Suprapubic skin (tissue), 4 donors: ENCODE data around the gene PREX1. TPM values are rescaled to one million over a fixed set of nuclear protein-coding genes. Genes with fewer than 3 reads are reported as not detected.

Source experiments
- DNase-seq, 2 donors: peaks; one replicate each; pipeline ENCODE4 v3.0.0-alpha.2; 2019; ENCODE audit warnings: low spot score in 2 of 2
- H3K27ac ChIP-seq: fragments of 200-600 bp; sonication (generic); one replicate; pipeline ENCODE4 v1.5.1; 2019
- H3K27me3 ChIP-seq: fragments of 200-600 bp; sonication (generic); one replicate; pipeline ENCODE4 v1.5.1; 2019
- H3K36me3 ChIP-seq: fragments of 200-600 bp; sonication (generic); one replicate; pipeline ENCODE4 v1.5.1; 2019
- H3K4me1 ChIP-seq: fragments of 200-600 bp; sonication (generic); one replicate; pipeline ENCODE4 v1.5.1; 2019
- H3K4me3 ChIP-seq: fragments of 200-600 bp; sonication (generic); one replicate; pipeline ENCODE4 v1.5.1; 2019; ENCODE audit warnings: mild to moderate bottlenecking
- H3K9me3 ChIP-seq: fragments of 200-600 bp; sonication (generic); one replicate; pipeline ENCODE4 v1.5.1; 2019
- EP300 ChIP-seq: sonication (generic); formaldehyde crosslinking; IDR thresholded peaks from one replicate; pipeline ENCODE4 v1.6.1; 2017; ENCODE audit warnings: antibody characterized with exemption
- POLR2A ChIP-seq, 2 donors: fragments of 450-650 bp; IDR thresholded peaks; one replicate each; pipeline ENCODE4 v1.6.1; 2017; ENCODE audit warnings: antibody characterized with exemption in 2 of 2, mild to moderate bottlenecking in 2 of 2, moderate library complexity in 2 of 2
- POLR2AphosphoS5 ChIP-seq, 3 donors: sonication (generic); formaldehyde crosslinking; IDR thresholded peaks; one replicate each; pipeline ENCODE4 v1.6.1; 2017; ENCODE audit warnings: antibody characterized with exemption in 3 of 3
- WGBS: methylation state at CpG from one replicate; pipeline ENCODE4 v1.1.5; 2018; 5-methylcytosine and 5-hydroxymethylcytosine counted together
- total RNA-seq, 4 donors: library from RNA; depleted of rRNA; stranded (reverse); fragments of >200 nt; gene quantifications; one replicate each; pipeline ENCODE4 v1.1.0, GENCODE V29; 2016
- TF ChIP-seq, protein P1 (sequence below), 2 donors: fragments of 200-600 bp in 1 of 2; fragments of 450-650 bp in 1 of 2; sonication (generic) in 1 of 2; IDR thresholded peaks; one replicate each; pipeline ENCODE4 v1.5.1; 2016 to 2019; ENCODE audit warnings: antibody characterized with exemption in 2 of 2, mild to moderate bottlenecking in 1 of 2, moderate library complexity in 1 of 2

PREX1 gene
- total RNA-seq, 4 donors from 2014 or later: 4.7 to 15.1 (median 10.2) TPM

DNA sequence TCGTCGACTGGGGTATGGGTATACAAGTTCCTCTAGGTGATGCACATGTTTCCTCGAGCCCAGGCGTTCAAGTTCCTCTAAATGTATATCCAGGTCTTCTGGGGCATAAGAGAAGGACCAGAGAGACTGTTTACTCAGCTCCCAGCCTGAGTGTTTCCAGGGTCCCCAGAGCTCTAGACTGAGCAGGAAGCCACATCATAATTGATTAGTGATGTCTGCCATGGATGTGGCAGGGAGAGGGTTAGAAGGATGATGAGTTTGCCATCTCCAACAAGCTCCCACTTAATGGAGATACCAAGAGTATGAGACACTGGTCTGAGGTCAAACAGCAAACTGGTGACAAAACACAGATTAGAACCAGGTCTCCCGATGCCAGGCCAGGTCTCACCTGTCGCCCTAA is 74.8 kb downstream of the PREX1 start:
- no peak for DNase-seq
- Histone ChIP-seq H3K27me3 (peaks cover 6% of the 10 kb centered on the region), H3K4me3 (no peak overlapping the region), H3K36me3 (no peaks in the 10 kb centered on the region), H3K27ac (no peak overlapping the region), H3K9me3 (no peaks in the 10 kb centered on the region), H3K4me1 (no peaks in the 10 kb centered on the region)
- no peak for TF ChIP-seq POLR2AphosphoS5 (IDR thresholded peaks at IDR 0.05)
- TF ChIP-seq, protein P1, sequence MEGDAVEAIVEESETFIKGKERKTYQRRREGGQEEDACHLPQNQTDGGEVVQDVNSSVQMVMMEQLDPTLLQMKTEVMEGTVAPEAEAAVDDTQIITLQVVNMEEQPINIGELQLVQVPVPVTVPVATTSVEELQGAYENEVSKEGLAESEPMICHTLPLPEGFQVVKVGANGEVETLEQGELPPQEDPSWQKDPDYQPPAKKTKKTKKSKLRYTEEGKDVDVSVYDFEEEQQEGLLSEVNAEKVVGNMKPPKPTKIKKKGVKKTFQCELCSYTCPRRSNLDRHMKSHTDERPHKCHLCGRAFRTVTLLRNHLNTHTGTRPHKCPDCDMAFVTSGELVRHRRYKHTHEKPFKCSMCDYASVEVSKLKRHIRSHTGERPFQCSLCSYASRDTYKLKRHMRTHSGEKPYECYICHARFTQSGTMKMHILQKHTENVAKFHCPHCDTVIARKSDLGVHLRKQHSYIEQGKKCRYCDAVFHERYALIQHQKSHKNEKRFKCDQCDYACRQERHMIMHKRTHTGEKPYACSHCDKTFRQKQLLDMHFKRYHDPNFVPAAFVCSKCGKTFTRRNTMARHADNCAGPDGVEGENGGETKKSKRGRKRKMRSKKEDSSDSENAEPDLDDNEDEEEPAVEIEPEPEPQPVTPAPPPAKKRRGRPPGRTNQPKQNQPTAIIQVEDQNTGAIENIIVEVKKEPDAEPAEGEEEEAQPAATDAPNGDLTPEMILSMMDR (IDR thresholded peaks at IDR 0.05): no peak
- no peak for TF ChIP-seq POLR2A (IDR thresholded peaks at IDR 0.05)
- TF ChIP-seq EP300: no peak
- WGBS: 94% methylated on average over 6 of the region's 6 CpGs

DNA sequence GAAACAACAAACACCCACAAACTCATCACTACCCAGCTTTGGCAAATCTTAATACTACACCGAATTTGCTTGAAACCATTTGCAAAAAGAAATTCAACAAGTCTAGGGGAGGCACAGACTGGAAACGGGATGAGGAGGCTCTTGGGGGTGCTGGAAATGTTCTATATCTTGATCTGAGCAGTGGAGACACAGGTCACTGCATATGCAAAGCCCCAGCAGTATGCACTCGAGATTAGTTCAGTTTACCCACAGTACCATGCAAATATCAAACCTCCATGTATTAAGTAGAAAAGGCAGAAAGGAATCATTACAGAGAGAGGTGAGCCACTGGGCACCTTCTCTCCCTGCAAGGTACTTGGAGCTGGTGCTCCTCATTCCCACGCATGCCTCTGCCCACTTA is 75.9 kb downstream of the PREX1 start:
- WGBS: 64% methylated on average over 4 of the region's 4 CpGs
- TF ChIP-seq, protein P1 (IDR thresholded peaks at IDR 0.05): no peak
- no peak for TF ChIP-seq POLR2A (IDR thresholded peaks at IDR 0.05)
- no peak for TF ChIP-seq POLR2AphosphoS5 (IDR thresholded peaks at IDR 0.05)
- TF ChIP-seq EP300: no peak
- H3K9me3 ChIP-seq: no peaks in the 10 kb centered on the region
- no peaks in the 10 kb centered on the region for H3K36me3 ChIP-seq
- H3K4me1 ChIP-seq: no peaks in the 10 kb centered on the region
- H3K4me3 ChIP-seq: no peak overlapping the region
- peaks cover 11% of the 10 kb centered on the region for H3K27me3 ChIP-seq
- no peak overlapping the region for H3K27ac ChIP-seq
- DNase-seq: no peak

DNA sequence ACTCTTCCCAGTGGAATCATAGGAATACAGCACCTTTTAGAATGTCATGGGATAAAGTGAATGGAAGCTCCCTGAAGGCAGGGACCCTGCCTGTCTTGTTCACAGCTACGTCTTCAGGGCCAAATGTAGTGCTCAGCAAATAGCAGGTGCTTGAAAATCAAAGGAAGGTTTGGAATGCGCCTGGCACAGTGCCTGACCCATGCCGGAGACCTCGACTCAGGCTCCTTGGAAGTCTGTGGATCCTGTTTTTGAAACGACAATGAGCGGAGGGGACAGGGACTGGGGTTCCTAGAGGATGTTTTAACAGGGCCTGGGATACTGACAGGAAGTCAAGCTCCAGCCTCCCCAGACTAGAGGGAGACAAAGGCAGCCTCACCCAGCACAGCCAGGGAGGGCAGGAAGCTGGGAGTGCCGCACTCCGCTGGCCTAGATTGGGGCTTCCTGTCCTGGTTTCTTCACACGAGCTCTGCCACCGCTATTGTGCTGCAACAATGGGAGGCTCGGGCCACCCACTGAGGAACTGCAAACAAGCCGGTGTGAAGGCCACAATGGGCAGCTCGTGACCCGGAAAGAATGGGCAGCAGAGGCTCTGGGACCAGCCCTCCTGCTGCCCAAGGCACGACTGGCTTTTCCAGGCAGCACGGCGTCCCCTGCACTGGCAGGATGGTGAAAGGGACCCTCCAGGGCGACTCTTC is 76.7 kb downstream of the PREX1 start:
- H3K27ac ChIP-seq: peak overlapping the region; percentile 5
- no peak for TF ChIP-seq EP300
- no peak for TF ChIP-seq POLR2A (IDR thresholded peaks at IDR 0.05)
- TF ChIP-seq, protein P1 (IDR thresholded peaks at IDR 0.05): no peak
- TF ChIP-seq POLR2AphosphoS5 (IDR thresholded peaks at IDR 0.05): no peak
- WGBS: 42% methylated on average over 17 of the region's 18 CpGs
- no peaks in the 10 kb centered on the region for H3K36me3 ChIP-seq
- H3K9me3 ChIP-seq: no peaks in the 10 kb centered on the region
- H3K4me3 ChIP-seq: no peak overlapping the region
- DNase-seq: no peak
- H3K27me3 ChIP-seq: peaks cover 11% of the 10 kb centered on the region
- H3K4me1 ChIP-seq: no peaks in the 10 kb centered on the region

DNA sequence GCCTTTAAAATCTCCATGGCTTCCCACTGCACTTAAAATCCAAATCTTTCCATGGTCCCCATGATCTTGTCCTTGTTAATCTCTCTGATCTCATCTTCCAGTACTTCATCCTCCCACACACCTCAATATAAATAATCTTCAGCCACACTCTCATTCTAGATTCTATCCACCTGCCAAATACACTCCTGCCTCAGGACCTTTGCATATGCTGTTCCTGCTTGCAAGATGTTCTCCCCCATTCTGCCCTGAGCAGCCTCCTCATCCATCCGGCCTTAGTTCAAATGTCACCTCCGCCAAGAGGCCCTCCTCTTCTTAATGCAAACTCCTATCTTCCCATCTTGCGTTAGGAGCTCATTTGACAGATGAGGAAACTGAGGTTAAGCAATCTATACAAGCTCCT is 77.4 kb downstream of the PREX1 start:
- Histone ChIP-seq H3K27me3 (peaks cover 11% of the 10 kb centered on the region), H3K4me1 (no peaks in the 10 kb centered on the region), H3K9me3 (no peaks in the 10 kb centered on the region), H3K4me3 (no peak overlapping the region), H3K27ac (no peak overlapping the region), H3K36me3 (no peaks in the 10 kb centered on the region)
- TF ChIP-seq POLR2A (IDR thresholded peaks at IDR 0.05) (no peak), EP300 (no peak), POLR2AphosphoS5 (IDR thresholded peaks at IDR 0.05) (no peak)
- TF ChIP-seq, protein P1 (IDR thresholded peaks at IDR 0.05): no peak
- 93% methylated on average over 3 of the region's 3 CpGs for WGBS
- DNase-seq: no peak

DNA sequence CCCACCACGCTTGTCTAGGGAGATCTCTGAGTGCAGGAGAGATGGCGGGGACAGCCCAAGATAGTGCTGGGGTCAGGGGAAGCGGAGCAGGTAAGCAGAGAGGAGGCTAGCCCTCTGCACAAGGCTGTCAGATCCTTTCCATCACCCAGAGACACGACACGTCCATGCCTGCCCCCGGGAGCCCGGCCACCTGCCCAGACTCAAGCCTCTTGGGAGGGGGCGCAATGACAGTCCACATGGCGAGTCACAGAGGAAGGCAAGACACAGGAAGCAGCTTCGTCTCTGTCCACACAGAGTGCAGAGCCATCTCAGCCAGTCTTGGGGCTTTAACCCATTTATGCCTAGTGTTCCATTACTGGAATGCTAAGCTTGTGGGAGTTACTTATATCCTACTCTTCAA is 78.4 kb downstream of the PREX1 start:
- Histone ChIP-seq H3K4me1 (no peaks in the 10 kb centered on the region), H3K4me3 (no peak overlapping the region), H3K9me3 (no peaks in the 10 kb centered on the region), H3K27ac (no peak overlapping the region), H3K27me3 (peaks cover 11% of the 10 kb centered on the region), H3K36me3 (peaks cover 3% of the 10 kb centered on the region)
- no peak for DNase-seq
- TF ChIP-seq EP300 (no peak), POLR2A (IDR thresholded peaks at IDR 0.05) (no peak), POLR2AphosphoS5 (IDR thresholded peaks at IDR 0.05) (no peak)
- TF ChIP-seq, protein P1 (IDR thresholded peaks at IDR 0.05): no peak
- 59% methylated on average over 10 of the region's 10 CpGs for whole genome bisulfite sequencing
